HG03280 (cell line): ENCODE measurements around the gene RELT.

Experiments used
- ATAC-seq: cut with Tn5 transposase; IDR thresholded peaks from one replicate; pipeline ENCODE4 v1.9.1; 2021; ENCODE audit warnings: mild to moderate bottlenecking, moderate library complexity; ENCODE audit not compliant: unreplicated experiment

The RELT gene

DNA sequence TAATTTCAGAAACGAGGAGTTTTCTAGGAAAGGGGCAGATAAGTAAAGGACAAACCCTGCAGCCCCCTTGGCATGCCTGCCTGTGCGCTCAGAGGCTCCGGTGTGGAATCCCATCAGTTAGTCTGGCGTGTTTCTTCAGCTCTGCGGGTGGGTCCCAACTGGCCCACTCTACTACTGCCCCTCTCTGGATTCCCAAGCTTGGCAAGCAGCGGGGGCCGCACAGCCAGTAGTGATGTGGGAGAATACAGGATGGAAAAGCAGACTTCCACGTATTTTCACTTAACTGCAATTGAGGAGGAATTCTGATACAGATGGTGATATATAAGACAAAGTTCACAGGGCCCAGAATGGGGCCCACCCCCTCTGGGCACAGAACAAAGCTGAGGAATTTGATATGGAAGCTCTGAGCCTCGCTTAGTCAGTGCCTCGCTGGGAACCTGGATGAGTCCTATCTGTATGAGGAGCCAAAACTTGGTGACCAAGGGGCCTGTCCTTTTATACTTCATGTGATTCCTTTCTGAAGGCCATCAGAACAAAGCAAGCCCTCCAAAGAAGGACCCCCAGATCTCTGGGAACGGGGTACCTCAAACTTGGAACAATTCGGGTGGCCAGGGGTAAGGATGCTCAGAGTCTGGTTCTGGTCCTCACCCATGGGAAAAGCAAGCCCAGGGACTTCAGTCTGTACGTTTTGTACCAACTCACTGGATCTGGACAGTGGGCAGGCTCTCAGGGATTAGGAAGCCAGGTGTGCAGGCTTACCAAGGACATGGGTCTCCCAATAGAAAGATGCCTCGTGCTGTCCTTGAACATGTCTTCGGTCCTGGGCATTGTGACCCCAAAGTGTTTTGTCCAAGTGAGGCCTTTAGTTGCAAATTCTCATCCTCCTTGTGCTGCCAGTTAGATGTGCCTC is 26.0 kb downstream of the RELT start:
- no peak for ATAC-seq

GRCh38 chr11:73402834-73403185 is 26.6 kb downstream of the RELT start:
- ATAC-seq, result no peak

GRCh38 chr11:73403541-73403940 is 27.3 kb downstream of the RELT start:
- no peak for ATAC-seq

DNA sequence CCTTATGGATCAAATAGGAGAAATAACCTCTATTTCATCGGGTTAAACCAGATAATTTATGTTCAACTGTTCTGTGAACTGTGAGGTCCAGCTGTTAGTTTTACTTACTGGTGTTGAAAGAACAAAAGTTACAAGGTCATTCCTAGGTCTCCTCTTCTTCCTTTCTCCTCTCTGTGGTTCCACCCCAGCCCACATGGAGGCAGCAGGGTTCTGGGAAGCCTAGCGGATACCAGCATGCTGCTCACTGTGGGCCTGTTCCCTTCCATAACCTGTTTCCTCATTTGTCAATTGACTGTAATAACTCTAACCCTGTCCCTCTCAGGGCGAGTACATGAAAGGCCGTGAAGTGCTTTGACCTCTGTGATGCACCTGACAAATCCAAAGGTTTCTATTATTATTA is 27.8 kb downstream of the RELT start:
- no peak for ATAC-seq

DNA sequence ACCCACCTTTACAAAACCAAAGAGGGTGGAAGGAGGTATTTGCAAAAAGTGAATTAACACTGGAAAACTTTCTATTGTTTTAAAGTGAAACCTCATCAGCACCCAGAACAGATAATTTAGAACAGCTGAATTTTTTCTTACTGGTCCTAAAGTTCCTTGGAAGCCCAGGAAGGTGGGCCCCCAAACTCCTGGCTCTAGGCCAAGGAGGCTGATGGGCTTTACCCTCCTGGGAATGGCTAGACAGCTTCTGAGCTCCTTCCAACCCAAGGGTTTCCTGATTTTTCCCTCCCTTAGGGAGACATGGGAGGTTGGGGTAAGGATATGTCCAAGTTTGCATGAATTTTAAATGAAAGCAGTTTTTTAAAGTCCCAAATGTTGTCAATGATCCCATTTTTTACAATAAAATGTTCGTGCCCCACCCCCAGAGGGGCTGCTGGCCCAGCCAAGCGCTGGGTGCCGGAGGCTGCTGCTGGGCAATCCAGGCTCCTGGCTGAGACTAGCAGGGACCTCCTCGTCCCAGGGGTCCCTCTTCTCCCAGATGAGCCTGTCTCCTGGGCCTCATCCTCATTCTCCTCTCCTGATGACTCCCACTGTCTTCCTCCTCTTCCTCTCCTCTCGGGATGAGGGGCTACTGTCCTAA is 28.4 kb downstream of the RELT start:
- ATAC-seq, result no peak

DNA sequence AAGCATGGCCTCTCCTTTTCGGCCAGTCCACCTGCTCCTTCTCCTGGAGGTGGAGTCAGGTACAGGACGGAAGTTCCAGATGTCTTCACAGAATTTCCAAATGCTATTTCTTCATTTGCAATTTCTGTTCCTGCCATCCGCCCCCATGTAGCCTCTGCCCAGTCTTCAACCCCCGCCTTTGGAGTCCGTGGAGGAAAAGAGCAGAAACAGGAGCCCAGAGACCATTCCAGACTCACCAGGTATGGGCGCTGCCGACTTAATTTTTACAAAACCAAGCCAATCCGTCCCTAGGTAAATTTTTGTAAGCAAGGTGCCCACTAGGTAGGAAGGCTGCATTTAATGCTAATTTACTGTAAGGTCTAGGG is 28.9 kb downstream of the RELT start:
- no peak for ATAC-seq

DNA sequence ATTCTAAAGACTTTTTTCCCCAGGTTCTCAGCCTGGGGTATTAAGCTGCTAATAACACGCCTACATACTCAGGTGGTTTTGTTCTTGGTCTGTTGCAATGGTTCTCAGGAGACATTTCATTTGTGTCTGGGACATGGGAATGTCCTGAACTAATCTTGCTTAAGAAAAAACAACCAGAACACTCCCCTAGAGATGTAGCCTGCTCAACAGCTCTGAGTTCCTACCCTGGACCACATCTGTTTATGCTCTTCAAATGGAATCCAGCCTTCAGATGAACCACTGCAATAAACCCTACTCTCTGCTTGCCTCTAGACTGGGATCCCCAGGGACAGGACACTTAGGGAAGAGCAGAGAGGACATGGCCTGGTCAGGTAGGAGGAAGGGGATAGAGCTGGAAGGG is 29.9 kb downstream of the RELT start:
- ATAC-seq, result no peak

DNA sequence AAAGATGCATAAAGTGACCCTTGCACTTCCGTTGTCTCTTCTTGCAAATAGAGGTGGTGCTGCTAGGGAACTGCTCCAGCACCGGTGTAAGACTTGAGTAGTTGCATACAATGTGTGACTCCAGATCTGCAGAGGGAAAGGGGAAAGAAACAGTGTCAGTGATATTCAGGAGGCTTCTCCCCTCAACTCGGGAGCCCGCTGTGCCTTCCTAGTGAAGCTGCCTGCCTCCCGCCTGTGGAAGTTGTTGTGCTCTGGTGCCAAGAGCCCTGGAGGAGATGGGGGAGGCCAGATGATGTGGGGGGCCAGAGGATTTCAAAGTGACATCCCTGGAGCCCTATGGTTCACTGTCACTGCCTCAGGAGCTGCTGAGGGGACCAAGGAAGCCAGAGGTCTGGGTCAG is 30.4 kb downstream of the RELT start:
- ATAC-seq, result no peak

GRCh38 chr11:73409431-73409830 is 33.2 kb downstream of the RELT start:
- ATAC-seq, result no peak

DNA sequence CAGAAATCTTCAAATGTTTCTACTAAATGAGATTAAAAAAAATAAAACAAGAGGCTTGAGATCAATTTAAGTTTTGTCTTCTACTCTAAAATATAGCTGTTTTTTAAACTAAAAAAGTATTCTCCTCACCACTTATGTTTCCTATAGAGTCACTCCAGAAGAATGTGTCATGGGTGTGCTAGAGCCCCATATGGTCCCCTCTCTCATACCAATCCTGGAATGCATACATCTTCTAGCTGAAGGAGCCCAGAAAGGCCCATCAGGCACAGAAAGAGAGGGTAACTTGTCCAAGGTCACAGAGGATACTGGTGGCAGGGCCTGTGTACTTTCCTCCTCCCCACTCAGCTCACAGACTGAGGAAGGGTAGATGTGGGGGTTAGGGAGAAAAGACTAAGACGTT is 34.4 kb downstream of the RELT start:
- no peak for ATAC-seq

DNA sequence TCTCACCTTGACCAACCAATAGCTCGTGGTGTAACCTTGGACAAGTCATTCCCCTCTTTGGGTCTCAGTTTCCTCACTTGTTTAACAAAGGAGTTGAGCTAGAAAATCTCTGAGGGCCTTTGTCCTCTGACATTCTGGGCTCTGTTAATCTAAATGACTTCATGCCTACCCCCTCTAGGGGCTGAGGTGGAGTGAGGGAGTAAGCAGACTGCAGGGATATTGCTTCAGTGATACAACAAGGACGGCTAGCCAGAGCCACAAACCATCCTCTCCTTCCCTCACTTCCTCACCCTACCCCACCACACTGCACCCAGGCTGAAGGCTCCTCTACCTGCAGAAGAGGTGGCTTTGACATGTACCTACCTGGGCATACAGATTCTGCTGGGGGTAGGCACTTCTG is 34.8 kb downstream of the RELT start:
- ATAC-seq, result no peak

- no peak for ATAC-seq
Observed at GRCh38 chr11:73412308-73412707, 36.1 kb downstream of the RELT start.

- ATAC-seq, result no peak
Observed at GRCh38 chr11:73413256-73413655, 37.1 kb downstream of the RELT start.

GRCh38 chr11:73414977-73415651 is 38.9 kb downstream of the RELT start:
- ATAC-seq, result no peak

DNA sequence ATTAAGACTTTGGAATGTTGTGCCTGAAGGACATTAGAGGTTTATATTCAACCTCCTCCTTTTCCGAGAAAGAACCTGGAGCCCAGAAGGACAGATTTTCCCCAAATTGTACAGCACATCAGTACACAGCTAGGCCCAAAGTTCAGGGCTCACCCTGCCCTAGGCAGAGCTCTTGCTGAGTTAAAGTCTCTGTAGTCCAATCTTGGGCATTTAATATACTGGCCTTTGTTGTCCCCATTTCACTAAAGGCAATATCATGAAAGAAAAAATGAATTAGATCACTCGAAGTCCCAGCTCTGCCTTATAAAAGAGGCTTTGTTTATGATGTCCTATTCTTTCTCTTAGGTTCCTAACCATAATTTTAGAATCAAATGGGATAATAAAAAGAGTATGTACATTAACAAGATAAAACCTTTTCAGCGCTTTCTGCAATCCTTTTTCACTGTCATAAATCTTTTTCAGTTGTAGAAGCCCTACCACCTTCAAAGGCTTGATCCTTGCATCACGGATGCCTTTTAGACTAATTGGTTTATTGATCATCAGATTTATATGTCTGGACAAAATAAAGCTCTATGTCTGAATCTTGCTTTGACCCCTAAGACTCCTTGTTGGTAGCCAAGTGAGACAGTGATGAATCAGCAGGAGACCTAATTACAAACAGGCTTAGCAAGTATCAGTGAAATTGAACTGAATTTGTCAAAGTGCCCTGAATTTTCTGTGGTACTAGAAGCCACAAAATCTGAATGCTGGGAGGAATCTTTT is 39.8 kb downstream of the RELT start:
- ATAC-seq, result no peak

- no peak for ATAC-seq
Observed at GRCh38 chr11:73416786-73417185, 40.6 kb downstream of the RELT start.

DNA sequence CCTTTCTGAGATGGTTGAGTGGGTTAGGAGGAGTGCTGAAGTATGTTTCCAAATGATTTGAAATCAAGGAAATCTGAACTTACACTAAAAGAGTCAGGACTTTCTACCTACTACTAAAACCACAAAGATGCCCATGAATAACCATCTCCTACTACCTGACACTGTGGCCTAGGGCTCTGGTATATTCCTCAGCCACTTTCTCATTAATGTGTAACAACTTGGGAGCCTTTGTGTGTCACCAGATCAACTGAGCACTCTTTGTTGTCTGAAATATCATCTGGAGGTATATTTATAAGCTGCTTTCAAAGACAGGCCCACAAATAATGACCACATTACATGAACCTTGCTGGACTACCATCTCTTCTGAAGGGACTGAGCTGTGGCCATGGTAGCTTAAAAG is 43.9 kb downstream of the RELT start:
- ATAC-seq, result no peak

GRCh38 chr11:73422886-73423285 is 46.7 kb downstream of the RELT start:
- no peak for ATAC-seq

DNA sequence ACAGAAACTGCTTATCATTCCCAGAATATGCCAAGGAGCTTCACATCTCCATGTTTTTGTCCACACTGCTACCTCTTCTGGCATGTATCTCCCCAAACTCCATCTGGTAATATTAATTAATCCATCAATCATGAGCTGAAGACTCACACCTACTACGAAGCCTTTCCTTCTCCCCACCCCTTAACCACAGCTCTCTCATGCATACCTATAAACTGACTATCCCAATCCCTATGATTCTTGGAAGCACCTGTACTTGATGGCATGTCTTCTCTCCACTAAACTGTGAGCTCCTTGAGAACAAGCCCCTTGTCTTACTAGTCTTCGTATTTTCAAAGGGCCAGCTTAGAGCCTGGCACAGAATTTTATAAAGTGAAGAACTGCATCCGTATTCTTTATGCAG is 47.3 kb downstream of the RELT start:
- no peak for ATAC-seq

DNA sequence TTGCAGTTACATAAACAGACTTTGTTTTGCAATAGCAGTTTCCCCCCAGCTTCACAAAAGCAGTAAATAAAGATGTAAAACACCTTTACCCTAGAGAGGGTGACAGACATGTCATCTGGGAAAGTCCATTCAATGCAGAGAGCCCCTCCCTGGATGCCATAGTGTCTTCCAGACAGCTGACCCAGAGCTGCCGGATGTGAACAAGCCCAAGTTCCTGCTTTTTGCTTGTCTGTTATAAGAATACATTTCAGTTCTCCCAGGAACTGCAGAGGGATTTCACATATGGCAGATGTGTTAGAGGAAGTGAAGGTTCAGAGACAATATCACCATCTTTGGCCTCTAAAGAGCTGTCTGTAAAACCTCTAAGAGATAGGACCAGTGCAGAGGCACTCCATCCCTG is 48.9 kb downstream of the RELT start:
- no peak for ATAC-seq

GRCh38 chr11:73426219-73426850 is 50.1 kb downstream of the RELT start:
- no peak for ATAC-seq
